SHP77 treated with DMSO at 0.1 percent for 48 hours (cell line): ENCODE results near the gene BRINP3.

Source experiments
- DNase-seq: peaks from one replicate; lab custom pipeline; 2025; lab: John Stamatoyannopoulos, UW

BRINP3 gene

GRCh38 chr1:190322274-190322673 is 155.4 kb downstream of the BRINP3 start:
- DNase-seq = no peak

DNA sequence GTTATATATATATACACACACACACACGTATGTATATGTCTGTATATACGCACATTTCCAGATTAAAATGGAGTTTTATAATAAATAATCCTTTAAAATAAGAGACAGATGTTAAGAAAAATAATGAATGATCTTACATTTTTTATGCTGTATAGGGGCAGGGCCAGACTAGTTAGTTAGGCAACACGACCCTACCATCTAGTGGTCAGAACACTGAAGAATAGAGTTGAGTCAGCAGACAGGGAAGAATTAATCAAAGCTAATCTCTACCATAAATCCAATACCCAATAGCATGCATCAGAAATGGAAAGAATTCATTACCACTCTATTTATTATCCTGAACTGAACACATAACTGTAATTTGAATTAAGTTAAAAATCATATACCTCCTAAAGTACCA is 156.7 kb downstream of the BRINP3 start:
- DNase-seq = no peak

GRCh38 chr1:190312763-190313162 is 164.9 kb downstream of the BRINP3 start:
- DNase-seq = no peak

GRCh38 chr1:190303501-190303900 is 174.2 kb downstream of the BRINP3 start:
- no peak for DNase-seq

- no peak for DNase-seq
These were observed 181.2 kb downstream of the BRINP3 start for GRCh38 chr1:190296453-190296852.

DNA sequence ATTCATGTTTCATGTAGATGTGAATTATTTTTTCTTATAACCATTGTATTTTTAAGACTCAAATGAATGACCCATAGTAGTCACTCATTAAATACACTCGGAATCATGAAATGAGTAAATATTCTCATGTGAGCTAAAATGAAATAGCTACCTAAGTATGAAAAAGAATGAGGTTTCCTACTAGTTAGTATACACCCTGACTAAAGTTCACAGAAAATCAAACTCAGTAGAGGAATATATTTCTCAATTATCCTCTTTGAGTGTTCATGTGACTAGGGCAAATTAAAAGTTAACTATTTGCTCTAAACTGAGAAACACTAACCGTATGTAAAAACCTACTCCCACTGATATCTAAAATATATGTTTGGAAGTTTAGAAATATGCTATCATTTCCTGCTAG is 187.8 kb downstream of the BRINP3 start:
- DNase-seq = no peak

GRCh38 chr1:190286111-190286510 is 191.6 kb downstream of the BRINP3 start:
- no peak for DNase-seq

- DNase-seq = peak; percentile 3
These were observed 200.6 kb downstream of the BRINP3 start for GRCh38 chr1:190277107-190277506.

DNA sequence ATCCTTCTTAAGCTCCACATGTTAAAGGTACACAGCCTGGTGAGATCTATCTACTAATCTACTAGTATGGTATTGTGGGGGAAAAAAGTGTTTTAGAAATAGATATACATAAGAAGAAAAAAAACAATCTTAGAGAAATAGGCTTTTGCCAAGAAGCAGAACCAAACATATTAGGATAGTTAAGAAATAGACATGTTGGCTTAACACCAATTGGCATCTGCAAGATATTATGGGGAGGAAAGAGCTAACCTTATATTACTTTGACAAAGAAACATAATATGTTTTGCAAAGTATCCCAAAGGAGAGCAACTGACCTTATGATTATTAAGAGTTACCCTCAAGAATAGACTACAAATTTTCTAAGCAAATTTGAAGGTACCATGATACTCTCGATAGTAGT is 202.9 kb downstream of the BRINP3 start:
- DNase-seq = no peak

DNA sequence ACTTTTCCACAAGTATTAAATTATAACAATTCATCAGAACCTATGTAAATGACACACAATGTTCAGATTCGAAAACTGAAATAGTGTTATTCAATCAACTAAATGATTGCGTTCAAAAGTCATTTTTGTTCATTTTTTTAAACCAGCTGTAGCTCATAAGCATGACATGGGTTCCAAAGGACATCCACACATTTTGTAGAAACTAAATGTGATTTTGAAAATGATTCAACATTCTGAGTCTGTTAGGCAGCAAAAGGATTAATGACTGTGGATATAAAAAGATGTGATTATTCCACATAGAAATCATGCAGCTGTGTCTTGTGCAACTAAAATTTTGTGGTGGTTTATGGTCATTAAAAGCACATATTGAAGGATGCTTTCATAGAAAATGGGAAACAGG is 204.5 kb downstream of the BRINP3 start:
- DNase-seq = no peak

DNA sequence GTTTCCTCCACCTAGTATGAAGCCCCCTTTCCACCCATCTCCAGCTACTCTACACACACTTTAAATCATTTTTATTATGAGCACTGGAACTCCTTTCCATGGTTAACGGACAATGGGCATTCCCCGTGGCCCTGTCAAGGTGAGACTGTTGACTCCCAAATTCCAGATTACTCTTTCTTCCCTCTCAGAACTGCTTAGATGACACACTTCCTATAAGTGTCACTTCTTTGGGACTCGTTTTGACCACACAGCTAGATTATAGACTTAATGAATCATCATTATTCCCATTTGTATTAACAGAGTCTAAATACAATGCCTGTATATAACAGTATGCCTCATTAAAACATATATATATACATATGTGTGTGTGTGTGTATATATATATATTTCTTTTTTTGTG is 215.1 kb downstream of the BRINP3 start:
- DNase-seq = no peak

DNA sequence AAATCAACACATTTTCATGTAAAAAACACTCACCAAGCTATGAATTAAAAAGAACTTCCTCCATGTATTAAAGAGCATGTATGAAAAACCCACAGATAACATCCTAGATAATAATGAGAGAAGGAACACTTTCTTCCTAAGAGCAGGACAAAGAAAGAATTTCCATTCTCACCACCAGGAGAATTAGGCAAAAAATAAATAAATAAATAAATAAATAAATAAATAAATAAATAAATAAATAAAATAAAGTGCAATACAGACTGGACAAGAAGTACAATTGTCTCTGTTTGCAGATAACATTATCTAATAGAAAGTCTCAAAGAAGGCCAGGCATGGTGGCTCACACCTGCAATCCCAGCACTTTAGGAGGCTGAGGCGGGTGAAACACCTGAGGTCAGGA is 218.2 kb downstream of the BRINP3 start:
- DNase-seq = no peak

- no peak for DNase-seq
These were observed 219.7 kb downstream of the BRINP3 start for GRCh38 chr1:190258003-190258402.

DNA sequence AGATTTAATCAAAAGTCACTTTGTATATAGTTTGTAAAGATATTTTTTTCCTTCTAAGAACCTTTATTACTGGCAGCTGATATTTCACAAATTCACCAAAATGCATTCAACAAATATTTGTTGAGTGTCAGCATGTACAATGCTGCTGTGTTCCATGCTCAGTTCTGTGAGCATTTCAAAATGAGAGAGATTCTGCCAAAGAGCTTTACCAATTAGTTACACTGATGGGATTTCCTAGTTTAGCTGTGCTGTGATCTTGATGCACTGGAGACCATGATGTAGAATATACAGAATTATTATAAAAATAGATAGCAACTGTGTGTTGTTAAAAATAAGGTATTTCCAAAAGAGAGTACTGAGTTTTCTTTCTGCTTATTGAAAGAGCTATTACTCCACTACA is 225.6 kb downstream of the BRINP3 start:
- no peak for DNase-seq

- no peak for DNase-seq
These were observed 227.3 kb downstream of the BRINP3 start for GRCh38 chr1:190250368-190250767.

DNA sequence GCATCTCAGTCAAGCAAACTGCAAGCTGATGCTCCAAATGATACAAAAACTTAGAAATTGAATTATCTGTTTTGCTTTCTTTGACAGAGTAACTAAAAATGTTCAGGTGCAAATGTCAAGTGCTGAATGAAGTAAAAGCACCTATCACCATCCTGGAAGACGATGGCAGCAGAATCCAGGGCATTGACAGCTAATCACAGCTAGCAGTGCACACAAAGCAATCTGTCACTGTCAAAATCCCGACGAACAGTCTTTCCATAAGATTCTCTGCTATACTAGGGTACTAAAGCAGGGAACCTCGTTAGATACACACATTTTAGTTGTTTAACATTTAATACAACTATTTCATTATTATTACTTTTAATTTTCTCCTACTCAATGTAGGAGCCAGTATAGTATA is 233.3 kb downstream of the BRINP3 start:
- DNase-seq = no peak

GRCh38 chr1:190243056-190243455 is 234.6 kb downstream of the BRINP3 start:
- DNase-seq = no peak

- no peak for DNase-seq
These were observed 251.7 kb downstream of the BRINP3 start for GRCh38 chr1:190226006-190226405.

DNA sequence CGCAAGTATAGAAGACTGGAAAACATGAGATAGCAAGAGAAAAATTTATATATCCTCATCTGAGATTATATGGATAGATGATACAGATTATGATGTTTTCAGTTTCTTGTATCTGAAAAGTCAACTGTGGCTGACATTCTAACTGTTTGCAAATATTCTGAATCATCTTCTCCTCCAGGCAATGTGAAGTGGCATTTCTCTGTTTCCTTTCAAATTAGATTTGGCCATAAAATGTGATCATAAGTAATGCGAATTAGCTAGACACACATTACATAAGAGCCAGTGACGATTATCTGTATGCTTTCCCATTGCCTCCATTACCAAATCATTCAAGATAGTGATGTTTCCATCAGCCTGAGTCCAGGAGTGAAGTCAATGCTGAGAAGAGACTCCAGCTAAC is 265.2 kb downstream of the BRINP3 start:
- no peak for DNase-seq

DNA sequence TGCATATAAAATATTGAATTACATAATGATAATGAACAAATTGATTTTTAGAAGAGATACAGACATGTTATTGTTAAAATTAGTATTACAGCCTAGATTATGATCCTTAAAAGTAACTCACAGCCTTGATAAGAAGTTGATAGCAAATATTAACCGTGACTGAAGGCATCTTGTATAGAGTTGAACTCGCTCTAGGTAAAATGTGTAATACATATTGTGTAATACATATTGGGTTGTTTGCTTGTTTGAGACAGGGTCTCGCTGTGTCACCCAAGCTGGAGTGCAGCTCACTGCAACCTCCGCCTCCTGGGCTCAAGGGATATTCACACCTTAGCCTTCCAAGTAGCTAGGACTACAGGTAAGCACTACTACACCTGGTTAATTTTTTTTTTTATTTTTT is 269.9 kb downstream of the BRINP3 start:
- DNase-seq = no peak

DNA sequence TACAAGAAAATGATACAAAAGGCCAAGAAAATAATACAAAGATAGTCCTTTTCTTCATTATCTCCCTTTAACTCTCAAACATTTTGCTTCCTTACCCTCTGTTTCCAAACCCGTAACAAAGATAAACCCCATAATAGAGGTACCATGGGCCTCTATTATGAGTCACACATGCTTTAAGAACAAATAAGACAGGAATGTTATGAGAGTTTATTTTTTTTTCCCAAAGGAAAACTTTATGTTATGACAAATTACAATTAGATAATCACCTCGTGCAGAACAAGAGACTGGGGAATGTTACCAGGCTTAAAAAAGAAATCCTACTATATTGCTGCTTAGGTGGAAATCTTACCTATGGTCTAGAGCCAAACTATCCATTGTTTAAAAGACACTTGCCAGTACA is 272.0 kb downstream of the BRINP3 start:
- DNase-seq = no peak

DNA sequence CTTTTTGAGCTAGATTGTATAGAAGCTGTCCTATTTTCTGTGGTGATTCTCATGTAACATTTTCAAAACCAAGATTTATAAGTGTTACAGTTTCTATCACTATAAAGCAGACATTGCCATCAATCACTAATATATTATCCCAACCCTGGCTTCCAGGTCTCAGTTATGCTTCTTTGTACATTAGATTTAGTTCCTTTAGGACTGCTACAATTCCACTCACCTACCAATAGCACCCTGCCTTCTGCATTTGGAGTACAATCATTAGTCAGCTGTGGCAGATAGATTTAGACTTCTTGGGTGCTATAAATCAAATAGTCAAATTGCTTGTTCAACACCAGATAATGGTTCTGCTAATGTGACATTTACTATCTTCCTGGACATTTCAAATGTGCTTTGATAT is 281.6 kb downstream of the BRINP3 start:
- DNase-seq = no peak

DNA sequence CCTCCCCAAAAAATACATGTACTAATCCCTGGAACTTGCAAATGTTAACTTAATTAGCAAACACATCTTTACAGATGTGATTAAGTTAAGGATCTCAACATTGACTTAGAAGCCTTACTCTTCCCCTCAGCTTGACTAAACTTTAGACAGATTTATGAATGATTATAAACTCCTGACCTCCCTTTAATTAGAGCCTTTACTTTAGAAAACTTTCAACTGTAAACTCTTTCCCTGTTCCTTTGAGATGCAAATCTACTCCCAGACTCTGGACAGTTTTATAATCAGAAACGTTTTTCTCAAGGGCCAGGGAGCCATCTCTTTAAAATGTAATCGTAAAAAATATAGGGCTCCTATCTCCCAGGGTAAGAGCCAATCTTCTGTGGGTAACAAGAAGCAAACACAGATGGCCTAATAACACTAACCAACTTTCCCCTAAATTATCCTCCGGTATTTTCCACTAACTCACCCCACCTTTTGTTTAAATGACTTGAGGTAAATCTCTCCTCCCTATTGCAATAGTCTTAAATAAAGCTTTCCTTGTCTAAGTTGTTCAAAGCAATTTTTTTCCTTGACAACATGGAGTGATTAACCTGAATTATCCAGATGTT is 284.1 kb downstream of the BRINP3 start:
- DNase-seq = no peak

- DNase-seq = no peak
These were observed 285.0 kb downstream of the BRINP3 start for GRCh38 chr1:190192627-190193026.

DNA sequence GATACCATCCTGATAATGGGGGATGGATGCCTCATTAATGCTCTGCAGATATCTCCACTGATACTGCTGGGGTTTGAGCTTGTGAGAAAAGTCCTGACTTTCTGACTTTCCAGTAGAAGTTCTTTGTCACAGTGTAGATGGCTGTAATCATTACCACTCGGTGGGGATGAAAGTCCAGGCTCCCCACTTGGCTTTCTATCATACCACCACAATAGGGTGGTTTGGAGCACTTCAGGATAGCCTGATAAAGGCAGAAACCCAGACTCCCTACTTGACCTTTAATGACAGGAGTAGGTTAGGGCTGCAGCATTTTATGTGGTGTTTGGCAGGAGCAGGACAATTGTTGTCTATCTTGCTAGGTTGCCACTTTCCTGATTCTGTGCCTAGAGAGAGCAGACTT is 294.1 kb downstream of the BRINP3 start:
- no peak for DNase-seq
